Spleen (tissue), 7 donors: ENCODE results near the gene SENP1.

ENCODE experiments used
- POLR2A ChIP-seq, 3 donors: fragments of 450-650 bp; IDR thresholded peaks; one replicate each; pipeline ENCODE4 v1.5.1; 2017; ENCODE audit warnings: antibody characterized with exemption in 3 of 3, mild to moderate bottlenecking in 1 of 3
- TF ChIP-seq, protein P1 (sequence below), 11 experiments: fragments of 200-600 bp in 7 of 11; fragments of 450-650 bp in 4 of 11; sonication (generic) in 4 of 11; IDR thresholded peaks in 8 of 11; conservative IDR thresholded peaks in 3 of 11; 1 replicate in 7 of 11; 2 replicates in 4 of 11; pipeline versions ENCODE4 v1.4.0 to v1.8.0; 2016 to 2021; ENCODE audit warnings: antibody characterized with exemption in 11 of 11, inconsistent platforms in 4 of 11, mild to moderate bottlenecking in 1 of 11
- donor health status: DM: no; HTN: no; CAD: no; lungs with moderate emphysema.
- donor health status: DM: no; HTN: no; CAD: no.
- donor health status: DM: no; HTN: no; CAD: no.

DNA sequence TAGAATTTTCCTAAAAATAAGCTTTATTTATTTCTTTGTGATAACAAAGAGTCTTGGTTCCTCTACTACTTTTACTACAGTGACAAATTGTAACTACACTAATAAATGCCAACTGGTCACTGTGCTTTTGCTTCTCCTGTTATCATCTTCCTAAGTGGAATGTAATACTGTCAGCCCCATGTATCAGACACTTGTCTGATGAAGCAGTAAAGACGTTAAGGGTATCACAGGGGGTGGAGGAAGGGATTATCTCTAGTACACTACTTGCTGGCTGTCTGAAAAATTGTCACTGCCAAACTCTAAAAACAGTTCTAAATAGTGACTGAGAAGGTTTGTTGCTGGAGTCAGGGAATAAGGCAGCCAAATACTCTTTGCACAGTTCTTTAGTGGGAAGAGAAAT is 40.1 kb upstream of the SENP1 start:
- no peak for TF ChIP-seq POLR2A (IDR thresholded peaks at IDR 0.05)
- TF ChIP-seq, protein P1, sequence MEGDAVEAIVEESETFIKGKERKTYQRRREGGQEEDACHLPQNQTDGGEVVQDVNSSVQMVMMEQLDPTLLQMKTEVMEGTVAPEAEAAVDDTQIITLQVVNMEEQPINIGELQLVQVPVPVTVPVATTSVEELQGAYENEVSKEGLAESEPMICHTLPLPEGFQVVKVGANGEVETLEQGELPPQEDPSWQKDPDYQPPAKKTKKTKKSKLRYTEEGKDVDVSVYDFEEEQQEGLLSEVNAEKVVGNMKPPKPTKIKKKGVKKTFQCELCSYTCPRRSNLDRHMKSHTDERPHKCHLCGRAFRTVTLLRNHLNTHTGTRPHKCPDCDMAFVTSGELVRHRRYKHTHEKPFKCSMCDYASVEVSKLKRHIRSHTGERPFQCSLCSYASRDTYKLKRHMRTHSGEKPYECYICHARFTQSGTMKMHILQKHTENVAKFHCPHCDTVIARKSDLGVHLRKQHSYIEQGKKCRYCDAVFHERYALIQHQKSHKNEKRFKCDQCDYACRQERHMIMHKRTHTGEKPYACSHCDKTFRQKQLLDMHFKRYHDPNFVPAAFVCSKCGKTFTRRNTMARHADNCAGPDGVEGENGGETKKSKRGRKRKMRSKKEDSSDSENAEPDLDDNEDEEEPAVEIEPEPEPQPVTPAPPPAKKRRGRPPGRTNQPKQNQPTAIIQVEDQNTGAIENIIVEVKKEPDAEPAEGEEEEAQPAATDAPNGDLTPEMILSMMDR (IDR thresholded peaks at IDR 0.05 in 8 of 11, conservative IDR thresholded peaks at IDR 0.05 in 3 of 11) = no peak
